ENCODE results near the gene TEP1.

- TF ChIP-seq, protein P1, sequence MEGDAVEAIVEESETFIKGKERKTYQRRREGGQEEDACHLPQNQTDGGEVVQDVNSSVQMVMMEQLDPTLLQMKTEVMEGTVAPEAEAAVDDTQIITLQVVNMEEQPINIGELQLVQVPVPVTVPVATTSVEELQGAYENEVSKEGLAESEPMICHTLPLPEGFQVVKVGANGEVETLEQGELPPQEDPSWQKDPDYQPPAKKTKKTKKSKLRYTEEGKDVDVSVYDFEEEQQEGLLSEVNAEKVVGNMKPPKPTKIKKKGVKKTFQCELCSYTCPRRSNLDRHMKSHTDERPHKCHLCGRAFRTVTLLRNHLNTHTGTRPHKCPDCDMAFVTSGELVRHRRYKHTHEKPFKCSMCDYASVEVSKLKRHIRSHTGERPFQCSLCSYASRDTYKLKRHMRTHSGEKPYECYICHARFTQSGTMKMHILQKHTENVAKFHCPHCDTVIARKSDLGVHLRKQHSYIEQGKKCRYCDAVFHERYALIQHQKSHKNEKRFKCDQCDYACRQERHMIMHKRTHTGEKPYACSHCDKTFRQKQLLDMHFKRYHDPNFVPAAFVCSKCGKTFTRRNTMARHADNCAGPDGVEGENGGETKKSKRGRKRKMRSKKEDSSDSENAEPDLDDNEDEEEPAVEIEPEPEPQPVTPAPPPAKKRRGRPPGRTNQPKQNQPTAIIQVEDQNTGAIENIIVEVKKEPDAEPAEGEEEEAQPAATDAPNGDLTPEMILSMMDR (conservative IDR thresholded peaks at IDR 0.05 in 1 of 2, IDR thresholded peaks at IDR 0.05 in 1 of 2; ENCODE audit: extremely low read depth in 1 of 2, insufficient read depth in 1 of 2, low read depth in 1 of 2, low read length in 2 of 2): no peak
- TF ChIP-seq EZH2 (IDR thresholded peaks at IDR 0.05; ENCODE audit: borderline replicate concordance, low read length): no peak
Observed at GRCh38 chr14:20384886-20385285, 28.4 kb downstream of the TEP1 start.

Measured in mammary epithelial cell (primary cell).